Measurements from ENCODE around the gene GLO1. TPM values are rescaled to one million over a fixed set of nuclear protein-coding genes. Genes with fewer than 3 reads are reported as not detected.
A peak's percentile ranks its signal among the peaks of the same experiment; 100 is the strongest.

GLO1 gene
- total and polyA plus RNA-seq, 2 donors (not counting 1 experiment from before 2014, with no cell fraction given): 18.5 to 31.6 TPM

- ATAC-seq (ENCODE audit: low read depth) (no peak), DNase-seq (no peak)
- H3K4me2 ChIP-seq (replicated peaks; ENCODE audit: low read depth, low read length, poor library complexity, severe bottlenecking): no peak overlapping the region
- H3K79me2 ChIP-seq (ENCODE audit: control insufficient read depth, insufficient read depth, low read length): no peaks in the 10 kb centered on the region
- H3K27me3 ChIP-seq (replicated peaks in 1 of 4; ENCODE audit: control extremely low read depth in 1 of 4, control insufficient read depth in 3 of 4, insufficient read depth in 4 of 4, low read length in 3 of 4): peaks cover 0 to 4% (median 0%) of the 10 kb centered on the region in 4 experiments
- intact Hi-C loops (cut with micrococcal nuclease): no loop called here
- no peak for TF ChIP-seq EZH2 (IDR thresholded peaks at IDR 0.05; ENCODE audit: borderline replicate concordance, insufficient read depth, low read depth, low read length, poor library complexity, severe bottlenecking)
- TF ChIP-seq CTCF (IDR thresholded peaks at IDR 0.05): peak; percentile 23
- H3K27ac ChIP-seq (ENCODE audit: low read length in 2 of 2): no peak overlapping the region
- ChIA-PET CTCF (no interaction called here), POLR2A (no interaction called here)
- no peak overlapping the region for H2AFZ ChIP-seq (ENCODE audit: insufficient read depth, low read depth, low read length, poor library complexity, severe bottlenecking)
- peaks cover 23% of the 10 kb centered on the region for H3K27me3 Mint-ChIP-seq
- H3K4me1 ChIP-seq (ENCODE audit: control insufficient read depth in 2 of 2, insufficient read depth in 2 of 2, low read length in 2 of 2): no peaks in the 10 kb centered on the region
- H3K4me1 Mint-ChIP-seq: no peaks in the 10 kb centered on the region
- H3K9me3 Mint-ChIP-seq (ENCODE audit: insufficient read depth): peaks cover 3% of the 10 kb centered on the region
- 60% methylated on average over 1 of the region's 5 CpGs for WGBS (ENCODE audit: insufficient coverage)
- no peak overlapping the region for H3K27ac Mint-ChIP-seq
- H3K4me3 Mint-ChIP-seq: no peak overlapping the region
- H3K9ac ChIP-seq (ENCODE audit: low read length): no peak overlapping the region
- no peaks in the 10 kb centered on the region for H4K20me1 ChIP-seq (ENCODE audit: control insufficient read depth, insufficient read depth, low read length, poor library complexity, severe bottlenecking)
- H3K36me3 ChIP-seq (replicated peaks in 1 of 2; ENCODE audit: control extremely low read depth in 1 of 2, control insufficient read depth in 1 of 2, extremely low read depth in 1 of 2, insufficient read depth in 2 of 2, low read length in 1 of 2): no peaks in the 10 kb centered on the region
- H3K9me3 ChIP-seq (ENCODE audit: control extremely low read depth in 1 of 3, control insufficient read depth in 2 of 3, insufficient read depth in 1 of 3, low read length in 2 of 3): peaks cover 0 to 5% (median 4%) of the 10 kb centered on the region in 3 donors
- H3K4me3 ChIP-seq (ENCODE audit: control extremely low read depth in 1 of 5, extremely low read depth in 1 of 5, insufficient read depth in 1 of 5, low read depth in 2 of 5, low read length in 4 of 5): no peak overlapping the region
These were observed 36.6 kb upstream of the GLO1 start for GRCh38 chr6:38739532-38739931.

GRCh38 chr6:38738261-38738660 lies 35.3 kb upstream of the GLO1 start:
- Mint-ChIP-seq H3K4me3 (no peak overlapping the region), H3K9me3 (ENCODE audit: insufficient read depth) (peaks cover 3% of the 10 kb centered on the region), H3K4me1 (no peaks in the 10 kb centered on the region), H3K27me3 (peaks cover 25% of the 10 kb centered on the region), H3K27ac (no peak overlapping the region)
- ATAC-seq (ENCODE audit: low read depth) (no peak), DNase-seq (no peak)
- intact Hi-C loops (cut with micrococcal nuclease): no loop called here
- Histone ChIP-seq H4K20me1 (ENCODE audit: control insufficient read depth, insufficient read depth, low read length, poor library complexity, severe bottlenecking) (no peaks in the 10 kb centered on the region), H3K4me1 (ENCODE audit: control insufficient read depth in 2 of 2, insufficient read depth in 2 of 2, low read length in 2 of 2) (no peaks in the 10 kb centered on the region), H3K27ac (ENCODE audit: low read length in 2 of 2) (no peak overlapping the region), H3K27me3 (replicated peaks in 1 of 4; ENCODE audit: control extremely low read depth in 1 of 4, control insufficient read depth in 3 of 4, insufficient read depth in 4 of 4, low read length in 3 of 4) (peaks cover 0 to 4% (median 0%) of the 10 kb centered on the region in 4 experiments), H3K9me3 (ENCODE audit: control extremely low read depth in 1 of 3, control insufficient read depth in 2 of 3, insufficient read depth in 1 of 3, low read length in 2 of 3) (peaks cover 0 to 5% (median 4%) of the 10 kb centered on the region in 3 donors), H3K4me3 (ENCODE audit: control extremely low read depth in 1 of 5, extremely low read depth in 1 of 5, insufficient read depth in 1 of 5, low read depth in 2 of 5, low read length in 4 of 5) (no peak overlapping the region), H3K9ac (ENCODE audit: low read length) (no peak overlapping the region), H3K4me2 (replicated peaks; ENCODE audit: low read depth, low read length, poor library complexity, severe bottlenecking) (no peak overlapping the region), H2AFZ (ENCODE audit: insufficient read depth, low read depth, low read length, poor library complexity, severe bottlenecking) (no peak overlapping the region), H3K79me2 (ENCODE audit: control insufficient read depth, insufficient read depth, low read length) (no peaks in the 10 kb centered on the region), H3K36me3 (replicated peaks in 1 of 2; ENCODE audit: control extremely low read depth in 1 of 2, control insufficient read depth in 1 of 2, extremely low read depth in 1 of 2, insufficient read depth in 2 of 2, low read length in 1 of 2) (no peaks in the 10 kb centered on the region)
- 100% methylated on average over 1 of the region's 3 CpGs for WGBS (ENCODE audit: insufficient coverage)
- POLR2A ChIA-PET: no interaction called here
- CTCF ChIA-PET: no interaction called here
- TF ChIP-seq EZH2 (IDR thresholded peaks at IDR 0.05; ENCODE audit: borderline replicate concordance, insufficient read depth, low read depth, low read length, poor library complexity, severe bottlenecking) (no peak), CTCF (IDR thresholded peaks at IDR 0.05) (no peak)

Data from B cell (primary cell).